Fibroblast of gingiva (primary cell): Measurements from ENCODE around the gene INTS13.
"Not testable (repeated sequence)": the region's sequence is repeated elsewhere in the genome, so short reads cannot be mapped to it uniquely, and the experiment has no call there.

Experiments used
- DNase-seq: peaks from one replicate; pipeline ENCODE4 v3.0.0-alpha.2; 2011; ENCODE audit warnings: low read depth

Gene INTS13

GRCh38 chr12:26870491-26871419 lies 67.0 kb downstream of the INTS13 start:
- DNase-seq: no peak

DNA sequence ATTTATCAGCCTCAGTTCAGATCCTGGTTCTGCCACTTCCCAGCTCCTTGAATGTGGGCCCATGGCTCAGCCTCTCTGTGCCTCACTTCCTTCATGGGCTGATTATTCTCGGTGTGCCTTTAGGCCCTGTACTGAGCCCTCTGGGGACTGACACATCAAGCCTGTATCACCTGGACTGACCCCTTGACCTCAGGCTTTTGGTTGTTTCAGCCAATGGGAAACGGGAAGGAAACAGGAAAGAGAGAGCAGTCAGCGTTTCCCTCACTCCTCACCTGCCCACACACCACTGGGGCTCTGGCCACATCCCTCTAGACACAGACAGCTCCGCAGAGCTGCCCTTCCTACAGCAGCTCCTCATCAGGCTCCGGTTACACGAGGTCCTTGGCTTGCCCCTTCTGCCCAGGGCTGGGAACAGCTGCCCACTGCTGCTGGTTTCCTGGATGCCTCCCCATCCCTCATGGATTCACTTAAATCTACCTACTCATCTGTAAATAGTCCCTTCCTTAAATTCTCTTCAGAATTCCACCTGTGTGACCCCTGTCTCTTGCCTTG lies 67.8 kb downstream of the INTS13 start:
- no peak for DNase-seq

GRCh38 chr12:26869104-26869494 lies 68.7 kb downstream of the INTS13 start:
- no peak for DNase-seq

- DNase-seq: no peak
Measured at GRCh38 chr12:26868447-26869103, 69.2 kb downstream of the INTS13 start.

- DNase-seq: no peak
Measured at GRCh38 chr12:26867080-26867479, 70.7 kb downstream of the INTS13 start.

GRCh38 chr12:26863515-26863914 lies 74.3 kb downstream of the INTS13 start:
- no peak for DNase-seq

- not testable (repeated sequence) for DNase-seq
Measured at GRCh38 chr12:26862787-26863186, 75.0 kb downstream of the INTS13 start.

DNA sequence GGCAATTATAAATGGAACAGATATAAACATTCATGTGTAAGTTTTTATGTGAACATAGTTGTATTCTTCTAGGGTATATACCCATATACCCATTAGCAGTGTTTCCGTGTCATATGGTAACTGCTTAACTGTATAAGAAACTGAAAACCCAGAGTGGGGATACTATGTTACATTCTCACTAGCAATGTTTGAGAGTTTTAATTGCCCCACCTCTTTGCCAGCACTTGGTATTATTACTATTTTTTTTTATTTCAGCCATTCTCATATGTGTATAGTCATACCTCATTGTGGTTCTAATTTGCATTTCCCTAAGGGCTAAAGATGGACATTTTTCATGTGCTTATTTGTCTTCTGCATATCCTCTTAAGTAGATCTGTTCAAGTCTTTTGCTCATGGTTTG lies 76.1 kb downstream of the INTS13 start:
- DNase-seq: no peak

GRCh38 chr12:26857465-26858176 lies 80.2 kb downstream of the INTS13 start:
- DNase-seq: no peak

DNA sequence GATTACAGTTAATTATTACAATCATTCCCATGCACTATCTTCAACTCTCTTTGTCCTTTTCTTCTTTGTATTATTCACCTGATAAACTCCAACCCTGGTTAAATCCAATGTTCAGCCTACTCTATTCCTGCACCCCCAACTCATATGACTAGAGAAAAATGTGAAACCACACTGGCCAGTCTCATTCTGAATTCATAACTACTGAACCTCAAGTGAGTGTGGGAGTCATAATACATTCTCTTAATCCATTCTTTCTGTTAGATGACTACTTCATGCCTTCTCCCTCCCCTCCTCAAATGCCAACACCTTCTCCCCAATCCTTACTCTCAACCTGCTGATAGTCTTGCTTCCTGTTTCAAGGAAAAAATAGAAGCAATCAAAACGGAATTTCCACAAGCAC lies 82.4 kb downstream of the INTS13 start:
- no peak for DNase-seq
